Liver (tissue), 9 donors: ENCODE measurements around the gene ATG5. TPM values are rescaled to one million over a fixed set of nuclear protein-coding genes. Genes with fewer than 3 reads are reported as not detected.

Experiments
- DNase-seq: peaks from one replicate; pipeline ENCODE4 v3.0.0-alpha.2; 2017; ENCODE audit warnings: low spot score
- H3K27ac ChIP-seq, 2 donors: one replicate each; pipeline ENCODE4 v1.7.0; 2013; ENCODE audit warnings: inconsistent platforms in 2 of 2, low read length in 2 of 2, control low read depth in 1 of 2, low read depth in 1 of 2, mild to moderate bottlenecking in 1 of 2
- H3K27me3 ChIP-seq, 4 donors: one replicate each; pipeline versions ENCODE4 v1.6.1 to v1.7.0; 2013; ENCODE audit warnings: low read length in 3 of 4, inconsistent platforms in 1 of 4, mild to moderate bottlenecking in 1 of 4, moderate library complexity in 1 of 4; ENCODE audit not compliant: control insufficient read depth in 4 of 4, insufficient read depth in 4 of 4
- H3K36me3 ChIP-seq, 4 donors: one replicate each; pipeline versions ENCODE4 v1.6.1 to v1.7.0; 2013; ENCODE audit warnings: low read length in 3 of 4, mild to moderate bottlenecking in 3 of 4, low read depth in 1 of 4, moderate library complexity in 1 of 4; ENCODE audit not compliant: control insufficient read depth in 4 of 4, insufficient read depth in 3 of 4
- H3K4me1 ChIP-seq, 4 donors: one replicate each; pipeline versions ENCODE4 v1.6.1 to v1.7.0; 2013; ENCODE audit warnings: low read length in 3 of 4, mild to moderate bottlenecking in 3 of 4, moderate library complexity in 1 of 4; ENCODE audit not compliant: control insufficient read depth in 4 of 4, insufficient read depth in 4 of 4
- H3K4me3 ChIP-seq, 3 donors: one replicate each; pipeline versions ENCODE4 v1.6.1 to v1.7.0; 2013; ENCODE audit warnings: low read length in 3 of 3, control low read depth in 1 of 3, low read depth in 1 of 3, mild to moderate bottlenecking in 1 of 3
- H3K9ac ChIP-seq, 2 donors: one replicate each; pipeline ENCODE4 v1.7.0; 2013; ENCODE audit warnings: low read length in 2 of 2, mild to moderate bottlenecking in 2 of 2, moderate library complexity in 2 of 2, control low read depth in 1 of 2, low read depth in 1 of 2
- H3K9me3 ChIP-seq, 4 donors: one replicate each; pipeline versions ENCODE4 v1.6.1 to v1.7.0; 2013; ENCODE audit warnings: low read length in 3 of 4; ENCODE audit not compliant: control insufficient read depth in 4 of 4
- CTCF ChIP-seq: fragments of 150-350 bp; IDR thresholded peaks from 2 replicates; pipeline ENCODE4 v1.5.1; 2017; ENCODE audit warnings: improper control_type of control experiment, low read depth, low read length; ENCODE audit not compliant: missing input control
- EGR1 ChIP-seq, 2 donors: IDR thresholded peaks; 2 replicates each; pipeline ENCODE4 v1.6.1; 2016 to 2018; ENCODE audit warnings: antibody characterized with exemption in 2 of 2, low read depth in 2 of 2
- FOXA1 ChIP-seq: IDR thresholded peaks from 2 replicates; pipeline ENCODE4 v1.6.1; 2016; ENCODE audit warnings: antibody characterized with exemption
- FOXA2 ChIP-seq: IDR thresholded peaks from 2 replicates; pipeline ENCODE4 v1.6.1; 2016; ENCODE audit warnings: antibody characterized with exemption
- GABPA ChIP-seq, 2 donors: IDR thresholded peaks in 1 of 2; conservative IDR thresholded peaks in 1 of 2; 2 replicates each; pipeline ENCODE4 v1.6.1; 2016; ENCODE audit warnings: antibody characterized with exemption in 2 of 2, mild to moderate bottlenecking in 1 of 2, moderate library complexity in 1 of 2
- HNF4A ChIP-seq, 2 donors: conservative IDR thresholded peaks; 2 replicates each; pipeline ENCODE4 v1.6.1; 2016; ENCODE audit warnings: antibody characterized with exemption in 2 of 2, mild to moderate bottlenecking in 2 of 2
- HNF4G ChIP-seq: IDR thresholded peaks from 2 replicates; pipeline ENCODE4 v1.6.1; 2016; ENCODE audit warnings: antibody characterized with exemption
- JUND ChIP-seq, 2 donors: IDR thresholded peaks; 2 replicates each; pipeline ENCODE4 v1.6.1; 2016; ENCODE audit warnings: antibody characterized with exemption in 2 of 2
- NR2F2 ChIP-seq: IDR thresholded peaks from 2 replicates; pipeline ENCODE4 v1.6.1; 2016; ENCODE audit warnings: antibody characterized with exemption
- RAD21 ChIP-seq, 2 donors: IDR thresholded peaks; 2 replicates each; pipeline ENCODE4 v1.6.1; 2016; ENCODE audit warnings: antibody characterized with exemption in 2 of 2, mild to moderate bottlenecking in 2 of 2
- RXRA ChIP-seq, 2 donors: IDR thresholded peaks; 2 replicates each; pipeline ENCODE4 v1.6.1; 2017 to 2018; ENCODE audit warnings: antibody characterized with exemption in 2 of 2, mild to moderate bottlenecking in 1 of 2
- SP1 ChIP-seq: IDR thresholded peaks from 2 replicates; pipeline ENCODE4 v1.6.1; 2018; ENCODE audit warnings: antibody characterized with exemption, mild to moderate bottlenecking
- TAF1 ChIP-seq: conservative IDR thresholded peaks from 2 replicates; pipeline ENCODE4 v1.6.1; 2016; ENCODE audit warnings: antibody characterized with exemption, mild to moderate bottlenecking
- YY1 ChIP-seq: IDR thresholded peaks from 2 replicates; pipeline ENCODE4 v1.6.1; 2016; ENCODE audit warnings: antibody characterized with exemption, mild to moderate bottlenecking
- WGBS: extraction: QIAGEN DNeasy Blood & Tissue Kit; methylation state at CpG from one replicate; pipeline ENCODE4 v1.1.7; 2013; 5-methylcytosine and 5-hydroxymethylcytosine counted together
- polyA plus RNA-seq, 2 donors: library from polyadenylated mRNA; stranded (reverse) in 1 of 2; unstranded in 1 of 2; fragments of 200-250 nt in 1 of 2; fragments of >200 nt in 1 of 2; fragmentation: Nextera tagmentation in 1 of 2; extraction: Ambion mirVana in 1 of 2; gene quantifications; one replicate each; pipeline versions ENCODE4 v1.2.1 to v1.2.3, GENCODE V29; 2013 to 2015
- total RNA-seq, 2 donors: library from RNA; depleted of rRNA; stranded (reverse); fragments of >200 nt; gene quantifications; one replicate each; pipeline ENCODE4 v1.2.3, GENCODE V29; 2014
- TF ChIP-seq, protein P1 (sequence below): IDR thresholded peaks from 2 replicates; pipeline ENCODE4 v1.6.1; 2016; ENCODE audit warnings: antibody characterized with exemption
- TF ChIP-seq, protein P2 (sequence below): IDR thresholded peaks from 2 replicates; pipeline ENCODE4 v1.6.1; 2016; ENCODE audit warnings: antibody characterized with exemption
- TF ChIP-seq, protein P3 (sequence below): IDR thresholded peaks from 2 replicates; pipeline ENCODE4 v1.6.1; 2016; ENCODE audit warnings: antibody characterized with exemption, mild to moderate bottlenecking
- TF ChIP-seq, protein P4 (sequence below): IDR thresholded peaks from 2 replicates; pipeline ENCODE4 v1.6.1; 2016; ENCODE audit warnings: antibody characterized with exemption
- donor health status: healthy.
- donor health status: healthy.
- donor health status: healthy.
- donor health status: healthy.
- donor health status: healthy.

The ATG5 gene
- total and polyA plus RNA-seq, 4 donors, result 10.0 to 25.7 (median 19.7) TPM

DNA sequence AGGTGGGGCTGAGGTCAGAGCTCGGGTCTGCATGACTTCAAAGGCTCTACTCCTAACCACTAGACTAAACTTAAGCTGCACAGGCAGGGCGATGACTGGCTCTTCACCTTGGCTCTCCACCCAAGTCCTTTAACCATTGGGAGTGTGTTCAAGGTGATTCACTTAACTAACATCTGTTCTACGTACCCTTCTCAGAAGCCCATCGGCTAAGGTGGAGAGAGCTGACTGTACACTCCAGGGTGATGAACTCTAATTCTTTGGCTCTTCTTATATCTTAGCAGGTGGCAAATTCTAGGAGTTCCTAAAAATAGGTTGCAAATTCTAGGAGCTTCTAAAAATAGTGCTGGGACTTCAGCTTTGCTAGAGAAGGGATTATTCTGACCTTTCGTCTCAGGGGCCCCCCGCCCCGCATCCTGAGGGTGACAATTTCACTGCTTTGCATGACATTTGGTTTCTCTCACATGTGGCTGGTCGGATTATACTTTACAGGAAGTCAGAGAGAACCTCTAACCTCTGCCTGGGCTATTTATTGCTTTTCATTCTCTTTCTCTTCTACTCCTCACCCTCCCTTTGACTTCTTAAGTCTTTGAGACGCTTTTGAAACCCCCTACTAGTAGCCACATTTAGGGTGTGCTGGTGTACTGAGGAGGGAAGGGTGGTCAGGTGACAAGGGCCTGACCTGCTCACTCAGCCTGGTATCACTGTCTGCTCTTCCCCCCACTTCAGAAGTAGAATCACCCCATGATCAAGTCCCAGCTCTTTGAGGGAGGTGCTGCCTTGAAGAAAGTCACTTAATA, 183.9 kb downstream of the ATG5 start:
- H3K9ac ChIP-seq, result no peak overlapping the region
- no peak for TF ChIP-seq RXRA (IDR thresholded peaks at IDR 0.05)
- no peak for TF ChIP-seq EGR1 (IDR thresholded peaks at IDR 0.05; ENCODE audit: low read depth in 2 of 2)
- TF ChIP-seq HNF4G, result no peak
- TF ChIP-seq YY1, result no peak
- no peak for TF ChIP-seq NR2F2
- TF ChIP-seq SP1, result no peak
- TF ChIP-seq FOXA1, result no peak
- no peak for TF ChIP-seq HNF4A (conservative IDR thresholded peaks at IDR 0.05)
- no peaks in the 10 kb centered on the region for H3K9me3 ChIP-seq
- no peaks in the 10 kb centered on the region for H3K4me1 ChIP-seq
- H3K27me3 ChIP-seq, result peaks cover 0 to 6% (median 0%) of the 10 kb centered on the region in 4 donors
- H3K36me3 ChIP-seq, result peaks cover 0 to 1% (median 0%) of the 10 kb centered on the region in 4 donors
- WGBS, result 79% methylated on average over 9 of the region's 9 CpGs
- H3K4me3 ChIP-seq, result no peak overlapping the region
- no peak for DNase-seq
- H3K27ac ChIP-seq, result no peak overlapping the region

DNA sequence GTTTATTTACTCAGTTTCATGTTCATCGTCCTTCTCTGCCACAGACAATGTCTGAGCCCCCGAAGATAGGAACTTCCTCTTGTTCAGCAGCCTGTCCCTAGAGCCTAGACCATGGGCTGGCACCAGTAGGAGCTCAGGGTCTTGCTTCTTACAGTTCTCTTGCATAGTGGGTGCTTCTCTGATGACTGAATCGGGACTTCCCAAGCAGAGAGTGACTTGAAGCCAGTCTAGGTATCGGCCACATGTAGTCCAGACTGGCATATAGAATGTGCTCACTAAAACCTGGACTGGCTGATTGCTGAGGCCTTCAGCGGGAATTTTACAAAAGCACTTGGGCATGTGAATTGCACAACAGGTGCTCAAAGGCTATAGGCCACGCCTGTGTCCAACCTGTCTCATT, 187.4 kb downstream of the ATG5 start:
- WGBS, result 78% methylated on average over 6 of the region's 6 CpGs
- Histone ChIP-seq H3K9me3 (no peaks in the 10 kb centered on the region), H3K27me3 (peaks cover 0 to 3% (median 0%) of the 10 kb centered on the region in 4 donors), H3K9ac (no peak overlapping the region), H3K27ac (no peak overlapping the region), H3K4me3 (no peak overlapping the region), H3K4me1 (no peaks in the 10 kb centered on the region), H3K36me3 (no peaks in the 10 kb centered on the region)
- DNase-seq, result no peak
- no peak for TF ChIP-seq RAD21 (IDR thresholded peaks at IDR 0.05)
- TF ChIP-seq HNF4G, result no peak
- TF ChIP-seq NR2F2, result no peak
- no peak for TF ChIP-seq RXRA (IDR thresholded peaks at IDR 0.05)
- TF ChIP-seq, protein P1, sequence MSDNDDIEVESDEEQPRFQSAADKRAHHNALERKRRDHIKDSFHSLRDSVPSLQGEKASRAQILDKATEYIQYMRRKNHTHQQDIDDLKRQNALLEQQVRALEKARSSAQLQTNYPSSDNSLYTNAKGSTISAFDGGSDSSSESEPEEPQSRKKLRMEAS, result no peak
- no peak for TF ChIP-seq EGR1 (IDR thresholded peaks at IDR 0.05; ENCODE audit: low read depth in 2 of 2)
- TF ChIP-seq FOXA2, result no peak
- no peak for TF ChIP-seq GABPA (IDR thresholded peaks at IDR 0.05 in 1 of 2, conservative IDR thresholded peaks at IDR 0.05 in 1 of 2)
- TF ChIP-seq JUND (IDR thresholded peaks at IDR 0.05), result no peak
- TF ChIP-seq, protein P2, sequence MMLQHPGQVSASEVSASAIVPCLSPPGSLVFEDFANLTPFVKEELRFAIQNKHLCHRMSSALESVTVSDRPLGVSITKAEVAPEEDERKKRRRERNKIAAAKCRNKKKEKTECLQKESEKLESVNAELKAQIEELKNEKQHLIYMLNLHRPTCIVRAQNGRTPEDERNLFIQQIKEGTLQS, result no peak
- no peak for TF ChIP-seq TAF1
- TF ChIP-seq, protein P3, sequence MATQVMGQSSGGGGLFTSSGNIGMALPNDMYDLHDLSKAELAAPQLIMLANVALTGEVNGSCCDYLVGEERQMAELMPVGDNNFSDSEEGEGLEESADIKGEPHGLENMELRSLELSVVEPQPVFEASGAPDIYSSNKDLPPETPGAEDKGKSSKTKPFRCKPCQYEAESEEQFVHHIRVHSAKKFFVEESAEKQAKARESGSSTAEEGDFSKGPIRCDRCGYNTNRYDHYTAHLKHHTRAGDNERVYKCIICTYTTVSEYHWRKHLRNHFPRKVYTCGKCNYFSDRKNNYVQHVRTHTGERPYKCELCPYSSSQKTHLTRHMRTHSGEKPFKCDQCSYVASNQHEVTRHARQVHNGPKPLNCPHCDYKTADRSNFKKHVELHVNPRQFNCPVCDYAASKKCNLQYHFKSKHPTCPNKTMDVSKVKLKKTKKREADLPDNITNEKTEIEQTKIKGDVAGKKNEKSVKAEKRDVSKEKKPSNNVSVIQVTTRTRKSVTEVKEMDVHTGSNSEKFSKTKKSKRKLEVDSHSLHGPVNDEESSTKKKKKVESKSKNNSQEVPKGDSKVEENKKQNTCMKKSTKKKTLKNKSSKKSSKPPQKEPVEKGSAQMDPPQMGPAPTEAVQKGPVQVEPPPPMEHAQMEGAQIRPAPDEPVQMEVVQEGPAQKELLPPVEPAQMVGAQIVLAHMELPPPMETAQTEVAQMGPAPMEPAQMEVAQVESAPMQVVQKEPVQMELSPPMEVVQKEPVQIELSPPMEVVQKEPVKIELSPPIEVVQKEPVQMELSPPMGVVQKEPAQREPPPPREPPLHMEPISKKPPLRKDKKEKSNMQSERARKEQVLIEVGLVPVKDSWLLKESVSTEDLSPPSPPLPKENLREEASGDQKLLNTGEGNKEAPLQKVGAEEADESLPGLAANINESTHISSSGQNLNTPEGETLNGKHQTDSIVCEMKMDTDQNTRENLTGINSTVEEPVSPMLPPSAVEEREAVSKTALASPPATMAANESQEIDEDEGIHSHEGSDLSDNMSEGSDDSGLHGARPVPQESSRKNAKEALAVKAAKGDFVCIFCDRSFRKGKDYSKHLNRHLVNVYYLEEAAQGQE, result no peak
- no peak for TF ChIP-seq SP1
- TF ChIP-seq FOXA1, result no peak
- no peak for TF ChIP-seq YY1
- no peak for TF ChIP-seq HNF4A (conservative IDR thresholded peaks at IDR 0.05)
- no peak for TF ChIP-seq CTCF
- TF ChIP-seq, protein P4, sequence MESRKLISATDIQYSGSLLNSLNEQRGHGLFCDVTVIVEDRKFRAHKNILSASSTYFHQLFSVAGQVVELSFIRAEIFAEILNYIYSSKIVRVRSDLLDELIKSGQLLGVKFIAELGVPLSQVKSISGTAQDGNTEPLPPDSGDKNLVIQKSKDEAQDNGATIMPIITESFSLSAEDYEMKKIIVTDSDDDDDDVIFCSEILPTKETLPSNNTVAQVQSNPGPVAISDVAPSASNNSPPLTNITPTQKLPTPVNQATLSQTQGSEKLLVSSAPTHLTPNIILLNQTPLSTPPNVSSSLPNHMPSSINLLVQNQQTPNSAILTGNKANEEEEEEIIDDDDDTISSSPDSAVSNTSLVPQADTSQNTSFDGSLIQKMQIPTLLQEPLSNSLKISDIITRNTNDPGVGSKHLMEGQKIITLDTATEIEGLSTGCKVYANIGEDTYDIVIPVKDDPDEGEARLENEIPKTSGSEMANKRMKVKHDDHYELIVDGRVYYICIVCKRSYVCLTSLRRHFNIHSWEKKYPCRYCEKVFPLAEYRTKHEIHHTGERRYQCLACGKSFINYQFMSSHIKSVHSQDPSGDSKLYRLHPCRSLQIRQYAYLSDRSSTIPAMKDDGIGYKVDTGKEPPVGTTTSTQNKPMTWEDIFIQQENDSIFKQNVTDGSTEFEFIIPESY, result no peak
